Parathyroid adenoma (tissue), 2 donors: ENCODE results near the gene C18orf63.
A peak's percentile ranks its signal among the peaks of the same experiment; 100 is the strongest.

Source experiments
- H2AFZ ChIP-seq: fragments of 300-600 bp; sonication (generic); one replicate; pipeline ENCODE4 v1.7.0; 2017; ENCODE audit warnings: antibody characterized with exemption, mild to moderate bottlenecking
- H3K27ac ChIP-seq: fragments of 300-600 bp; sonication (generic); one replicate; pipeline ENCODE4 v1.7.0; 2017
- H3K27me3 ChIP-seq: fragments of 300-600 bp; sonication (generic); one replicate; pipeline ENCODE4 v1.7.0; 2017; ENCODE audit warnings: low read length; ENCODE audit not compliant: control insufficient read depth, insufficient read depth
- H3K36me3 ChIP-seq: fragments of 300-600 bp; sonication (generic); one replicate; pipeline ENCODE4 v1.7.0; 2017; ENCODE audit warnings: low read length; ENCODE audit not compliant: control insufficient read depth, insufficient read depth
- H3K4me1 ChIP-seq: fragments of 300-600 bp; sonication (generic); one replicate; pipeline ENCODE4 v1.7.0; 2017; ENCODE audit warnings: control low read depth
- H3K4me2 ChIP-seq: fragments of 300-600 bp; sonication (generic); one replicate; pipeline ENCODE4 v1.7.0; 2017; ENCODE audit warnings: low read length
- H3K4me3 ChIP-seq: fragments of 300-600 bp; sonication (generic); one replicate; pipeline ENCODE4 v1.7.0; 2017; ENCODE audit warnings: low read depth, low read length
- H3K79me2 ChIP-seq: fragments of 300-600 bp; sonication (generic); one replicate; pipeline ENCODE4 v1.7.0; 2017; ENCODE audit warnings: control low read depth
- H3K9ac ChIP-seq: fragments of 300-600 bp; sonication (generic); one replicate; pipeline ENCODE4 v1.7.0; 2017; ENCODE audit warnings: mild to moderate bottlenecking
- H3K9me3 ChIP-seq: fragments of 300-600 bp; sonication (generic); one replicate; pipeline ENCODE4 v1.7.0; 2017; ENCODE audit warnings: low read length; ENCODE audit not compliant: control insufficient read depth
- CTCF ChIP-seq: fragments of 300-600 bp; sonication (generic); IDR thresholded peaks from one replicate; pipeline ENCODE4 v1.7.0; 2017; ENCODE audit warnings: antibody characterized with exemption, mild to moderate bottlenecking
- donor health status: primary hyperparathyroidism.

The C18orf63 gene

GRCh38 chr18:74337155-74337911 lies 21.7 kb downstream of the C18orf63 start:
- Histone ChIP-seq H3K79me2 (no peaks in the 10 kb centered on the region), H3K4me1 (no peaks in the 10 kb centered on the region), H3K27ac (no peak overlapping the region), H3K36me3 (no peaks in the 10 kb centered on the region), H3K4me2 (no peak overlapping the region), H3K9me3 (no peaks in the 10 kb centered on the region), H3K9ac (no peak overlapping the region), H3K4me3 (no peak overlapping the region), H3K27me3 (no peaks in the 10 kb centered on the region), H2AFZ (no peak overlapping the region)
- no peak for TF ChIP-seq CTCF

GRCh38 chr18:74337912-74338309 lies 22.3 kb downstream of the C18orf63 start:
- no peak overlapping the region for H3K27ac ChIP-seq
- H3K4me1 ChIP-seq, result no peaks in the 10 kb centered on the region
- H2AFZ ChIP-seq, result no peak overlapping the region
- no peak overlapping the region for H3K4me3 ChIP-seq
- no peaks in the 10 kb centered on the region for H3K27me3 ChIP-seq
- H3K79me2 ChIP-seq, result no peaks in the 10 kb centered on the region
- H3K9me3 ChIP-seq, result no peaks in the 10 kb centered on the region
- no peak overlapping the region for H3K9ac ChIP-seq
- no peaks in the 10 kb centered on the region for H3K36me3 ChIP-seq
- no peak for TF ChIP-seq CTCF
- H3K4me2 ChIP-seq, result no peak overlapping the region

- no peaks in the 10 kb centered on the region for H3K9me3 ChIP-seq
- no peak overlapping the region for H2AFZ ChIP-seq
- H3K79me2 ChIP-seq, result no peaks in the 10 kb centered on the region
- H3K36me3 ChIP-seq, result no peaks in the 10 kb centered on the region
- no peaks in the 10 kb centered on the region for H3K4me1 ChIP-seq
- no peaks in the 10 kb centered on the region for H3K27me3 ChIP-seq
- H3K27ac ChIP-seq, result no peak overlapping the region
- TF ChIP-seq CTCF, result peak; percentile 85
- no peak overlapping the region for H3K4me3 ChIP-seq
- no peak overlapping the region for H3K4me2 ChIP-seq
- H3K9ac ChIP-seq, result no peak overlapping the region
These were observed 26.9 kb downstream of the C18orf63 start for GRCh38 chr18:74342416-74343043.

GRCh38 chr18:74346206-74346605 lies 30.6 kb downstream of the C18orf63 start:
- Histone ChIP-seq H3K36me3 (no peaks in the 10 kb centered on the region), H3K4me2 (no peak overlapping the region), H3K27ac (no peak overlapping the region), H3K9ac (no peak overlapping the region), H2AFZ (no peak overlapping the region), H3K4me3 (no peak overlapping the region), H3K9me3 (no peaks in the 10 kb centered on the region), H3K79me2 (no peaks in the 10 kb centered on the region), H3K4me1 (no peaks in the 10 kb centered on the region), H3K27me3 (no peaks in the 10 kb centered on the region)
- no peak for TF ChIP-seq CTCF
